H1 (cell line): ENCODE data around the gene TTC28. TPM values are rescaled to one million over a fixed set of nuclear protein-coding genes. Genes with fewer than 3 reads are reported as not detected.

Source experiments
- CTCF ChIA-PET: fragments of 300-600 bp; sonication (Branson Sonifier 250); formaldehyde crosslinking; loops from one replicate; lab custom pipeline; 2021; ENCODE audit not compliant: partially characterized antibody; lab: Charles Lee
- POLR2A ChIA-PET: fragments of 300-600 bp; sonication (Branson Sonifier 250); formaldehyde crosslinking; loops from one replicate; lab custom pipeline; 2021; ENCODE audit warnings: inconsistent platforms; ENCODE audit not compliant: partially characterized antibody; lab: Charles Lee
- DNase-seq, 2 experiments: peaks; one replicate each; pipeline versions ENCODE4 v3.0.0 to v3.0.0-alpha.2; 2010 to 2022; ENCODE audit warnings: low spot score in 2 of 2, low read depth in 1 of 2, mixed read lengths in 1 of 2
- FAIRE-seq: peaks from 2 replicates; lab custom pipeline; 2011; peaks lifted over from hg19 to GRCh38; lab: Jason Lieb, UNC
- H2AFZ ChIP-seq: 2 replicates; pipeline ENCODE4 v1.8.1; 2012; ENCODE audit warnings: low read length, inconsistent platforms
- H2AK5ac ChIP-seq: 2 replicates; pipeline ENCODE4 v1.6.1; 2013; ENCODE audit warnings: low read depth, low read length
- H2BK120ac ChIP-seq: replicated peaks from 2 replicates; pipeline ENCODE3; 2013; ENCODE audit warnings: low read depth, low read length, inconsistent platforms
- H2BK12ac ChIP-seq: 2 replicates; pipeline ENCODE4 v1.6.1; 2013; ENCODE audit warnings: low read depth, low read length
- H2BK15ac ChIP-seq: 2 replicates; pipeline ENCODE4 v1.6.1; 2013; ENCODE audit warnings: low read length
- H2BK20ac ChIP-seq: 2 replicates; pipeline ENCODE4 v1.6.1; 2013; ENCODE audit warnings: low read length
- H2BK5ac ChIP-seq: 2 replicates; pipeline ENCODE4 v1.6.1; 2013; ENCODE audit warnings: low read depth, low read length
- H3K14ac ChIP-seq: 2 replicates; pipeline ENCODE4 v1.6.1; 2013; ENCODE audit warnings: inconsistent platforms; ENCODE audit not compliant: insufficient read length
- H3K18ac ChIP-seq: 2 replicates; pipeline ENCODE4 v1.6.1; 2013; ENCODE audit warnings: low read length; ENCODE audit errors: extremely low read depth
- H3K23ac ChIP-seq: 2 replicates; pipeline ENCODE4 v1.6.1; 2013; ENCODE audit warnings: inconsistent platforms; ENCODE audit not compliant: insufficient read length
- H3K23me2 ChIP-seq: 2 replicates; pipeline ENCODE4 v1.6.1; 2013; ENCODE audit warnings: low read depth, low read length
- H3K27ac ChIP-seq: 2 replicates; pipeline ENCODE4 v1.6.1; 2011; ENCODE audit warnings: low read depth, low read length, inconsistent platforms
- H3K27me3 ChIP-seq, 4 experiments: replicated peaks in 1 of 4; 1 replicate in 1 of 4; 2 replicates in 3 of 4; pipeline versions ENCODE4 v1.6.1 to v1.8.1; 2011 to 2013; ENCODE audit warnings: low read length in 3 of 4, mild to moderate bottlenecking in 3 of 4, inconsistent platforms in 2 of 4, mixed read lengths in 2 of 4, moderate library complexity in 1 of 4; ENCODE audit not compliant: control insufficient read depth in 3 of 4, insufficient read depth in 3 of 4; ENCODE audit errors: extremely low read depth in 1 of 4
- H3K36me3 ChIP-seq, 4 experiments: 2 replicates each; pipeline versions ENCODE4 v1.6.1 to v1.8.1; 2011 to 2013; ENCODE audit warnings: mild to moderate bottlenecking in 4 of 4, low read length in 3 of 4, moderate library complexity in 2 of 4, control low read depth in 1 of 4, inconsistent platforms in 1 of 4; ENCODE audit not compliant: insufficient read depth in 4 of 4, control insufficient read depth in 2 of 4
- H3K4ac ChIP-seq: replicated peaks from 2 replicates; pipeline ENCODE3; 2013; ENCODE audit warnings: low read length, low read depth, mixed read lengths, inconsistent platforms; ENCODE audit not compliant: insufficient read length
- H3K4me1 ChIP-seq, 4 experiments: replicated peaks in 1 of 4; 1 replicate in 1 of 4; 2 replicates in 3 of 4; pipeline versions ENCODE4 v1.6.1 to v1.8.1; 2011 to 2013; ENCODE audit warnings: low read length in 3 of 4, inconsistent platforms in 2 of 4, mixed read lengths in 1 of 4; ENCODE audit not compliant: insufficient read depth in 4 of 4, control insufficient read depth in 3 of 4
- H3K4me2 ChIP-seq, 2 experiments: 2 replicates each; pipeline versions ENCODE4 v1.6.1 to v1.8.1; 2011 to 2013; ENCODE audit warnings: low read depth in 2 of 2, low read length in 2 of 2, control low read depth in 1 of 2, inconsistent platforms in 1 of 2, mild to moderate bottlenecking in 1 of 2; ENCODE audit not compliant: insufficient read depth in 1 of 2
- H3K4me3 ChIP-seq, 4 experiments: fragments of 200-600, 300-600 bp in 1 of 4; sonication (generic), shearing (Covaris generic), sonication (Bioruptor Twin) in 1 of 4; 2 replicates each; pipeline versions ENCODE4 v1.5.1 to v1.8.1; 2011 to 2016; ENCODE audit warnings: low read length in 4 of 4, low read depth in 3 of 4, control low read depth in 2 of 4, inconsistent platforms in 2 of 4, mild to moderate bottlenecking in 2 of 4, mixed read lengths in 1 of 4, moderate library complexity in 1 of 4; ENCODE audit not compliant: insufficient read depth in 2 of 4; ENCODE audit errors: extremely low read depth in 1 of 4
- H3K56ac ChIP-seq: replicated peaks from 2 replicates; pipeline ENCODE3; 2013; ENCODE audit warnings: low read depth, mild to moderate bottlenecking, mixed read lengths, low read length, inconsistent platforms; ENCODE audit not compliant: insufficient read length
- H3K79me1 ChIP-seq: 2 replicates; pipeline ENCODE4 v1.6.1; 2013; ENCODE audit warnings: low read depth, low read length, control low read depth
- H3K79me2 ChIP-seq, 2 experiments: 2 replicates each; pipeline versions ENCODE4 v1.6.1 to v1.8.1; 2012 to 2013; ENCODE audit warnings: low read length in 2 of 2, mild to moderate bottlenecking in 2 of 2, inconsistent platforms in 1 of 2; ENCODE audit not compliant: insufficient read depth in 2 of 2, control insufficient read depth in 1 of 2
- H3K9ac ChIP-seq, 4 experiments: replicated peaks in 1 of 4; 1 replicate in 1 of 4; 2 replicates in 3 of 4; pipeline versions ENCODE4 v1.6.1 to v1.8.1; 2011 to 2013; ENCODE audit warnings: low read depth in 3 of 4, low read length in 3 of 4, control low read depth in 2 of 4, mild to moderate bottlenecking in 2 of 4, moderate library complexity in 2 of 4, inconsistent platforms in 1 of 4; ENCODE audit errors: extremely low read depth in 1 of 4
- H3K9me3 ChIP-seq, 2 experiments: 2 replicates each; pipeline versions ENCODE4 v1.6.1 to v1.8.1; 2012 to 2013; ENCODE audit warnings: mild to moderate bottlenecking in 2 of 2, moderate library complexity in 2 of 2, control low read depth in 1 of 2, inconsistent platforms in 1 of 2, low read depth in 1 of 2, low read length in 1 of 2, mixed read lengths in 1 of 2; ENCODE audit not compliant: insufficient read depth in 2 of 2
- H4K20me1 ChIP-seq, 2 experiments: replicated peaks in 1 of 2; 2 replicates each; pipeline versions ENCODE3 to v1.8.1; 2011 to 2013; ENCODE audit warnings: inconsistent platforms in 2 of 2, low read length in 2 of 2, mild to moderate bottlenecking in 1 of 2; ENCODE audit not compliant: insufficient read depth in 2 of 2, control insufficient read depth in 1 of 2
- H4K5ac ChIP-seq: 2 replicates; pipeline ENCODE4 v1.6.1; 2013; ENCODE audit warnings: low read length, low read depth, mixed read lengths, inconsistent platforms; ENCODE audit not compliant: insufficient read length
- H4K8ac ChIP-seq: 2 replicates; pipeline ENCODE4 v1.8.0; 2013; ENCODE audit warnings: mild to moderate bottlenecking, moderate library complexity, low read length, inconsistent platforms; ENCODE audit not compliant: insufficient read depth; ENCODE audit errors: extremely low read depth
- H4K91ac ChIP-seq: replicated peaks from 2 replicates; pipeline ENCODE3; 2013; ENCODE audit warnings: low read length, mixed read lengths, inconsistent platforms; ENCODE audit not compliant: insufficient read length
- ATF3 ChIP-seq: IDR thresholded peaks from 2 replicates; pipeline ENCODE4 v1.6.1; 2011; ENCODE audit warnings: low read depth, mild to moderate bottlenecking, low read length; ENCODE audit not compliant: insufficient read depth
- BACH1 ChIP-seq: IDR thresholded peaks from 2 replicates; pipeline ENCODE4 v1.6.1; 2012; ENCODE audit warnings: low read length, improper control_type of control experiment
- BCL11A ChIP-seq, 2 experiments: IDR thresholded peaks; one replicate each; pipeline ENCODE4 v1.6.1; 2011; ENCODE audit warnings: low read depth in 2 of 2, low read length in 2 of 2, mild to moderate bottlenecking in 2 of 2
- BRCA1 ChIP-seq: IDR thresholded peaks from 2 replicates; pipeline ENCODE4 v1.6.1; 2012; ENCODE audit warnings: low read depth, low read length, improper control_type of control experiment
- CHD2 ChIP-seq: IDR thresholded peaks from 2 replicates; pipeline ENCODE4 v1.6.1; 2012; ENCODE audit warnings: low read length, improper control_type of control experiment
- EGR1 ChIP-seq: IDR thresholded peaks from 2 replicates; pipeline ENCODE4 v1.6.1; 2011; ENCODE audit warnings: low read depth, low read length, borderline replicate concordance
- EZH2 ChIP-seq: fragments of 200-600 bp; sonication (generic); IDR thresholded peaks from 2 replicates; pipeline ENCODE4 v1.7.1; 2012; ENCODE audit warnings: low read depth, mild to moderate bottlenecking, moderate library complexity, low read length, inconsistent platforms; ENCODE audit not compliant: severe bottlenecking
- HDAC2 ChIP-seq, 2 experiments: fragments of 300-600 bp in 1 of 2; sonication (generic) in 1 of 2; IDR thresholded peaks; 2 replicates each; pipeline ENCODE4 v1.6.1; 2011 to 2012; ENCODE audit warnings: low read depth in 2 of 2, low read length in 2 of 2, mild to moderate bottlenecking in 2 of 2, moderate library complexity in 2 of 2, borderline replicate concordance in 1 of 2, inconsistent platforms in 1 of 2
- KDM5A ChIP-seq: fragments of 200-600 bp; IDR thresholded peaks from 2 replicates; pipeline ENCODE4 v1.7.1; 2012; ENCODE audit warnings: mild to moderate bottlenecking, low read length, inconsistent platforms, mixed read lengths
- POLR2AphosphoS5 ChIP-seq: IDR thresholded peaks from 2 replicates; pipeline ENCODE4 v1.6.1; 2011; ENCODE audit warnings: low read depth, low read length
- RFX5 ChIP-seq: IDR thresholded peaks from 2 replicates; pipeline ENCODE4 v1.6.1; 2011; ENCODE audit warnings: low read depth, low read length, improper control_type of control experiment, borderline replicate concordance
- SIRT6 ChIP-seq: IDR thresholded peaks from one replicate; pipeline ENCODE4 v1.7.1; 2012; ENCODE audit warnings: low read length, inconsistent platforms
- SUZ12 ChIP-seq: fragments of 200-600 bp; sonication (generic); IDR thresholded peaks from 2 replicates; pipeline ENCODE4 v1.6.1; 2012; ENCODE audit warnings: mild to moderate bottlenecking, inconsistent platforms, low read length, moderate library complexity, mixed read lengths
- YY1 ChIP-seq: IDR thresholded peaks from 2 replicates; pipeline ENCODE4 v1.6.1; 2011; ENCODE audit warnings: low read depth, mild to moderate bottlenecking, low read length
- ZNF274 ChIP-seq: IDR thresholded peaks from 2 replicates; pipeline ENCODE4 v1.7.0; 2012; ENCODE audit warnings: low read length, borderline replicate concordance; ENCODE audit errors: extremely low read depth
- WGBS, 2 experiments: shearing (Covaris generic) in 1 of 2; methylation state at CpG; one replicate each; pipeline versions ENCODE4 v1.1.6 to v1.1.7; 2013 to 2015; ENCODE audit warnings: low lambda C conversion rate in 2 of 2, mixed read lengths in 2 of 2, inconsistent platforms in 1 of 2, low coverage in 1 of 2, missing lambda C conversion rate in 1 of 2; ENCODE audit not compliant: insufficient replicate concordance in 2 of 2, insufficient coverage in 1 of 2, insufficient read length in 1 of 2; ENCODE audit errors: extremely low coverage in 1 of 2, missing lambda C conversion rate in 1 of 2; 5-methylcytosine and 5-hydroxymethylcytosine counted together
- polyA plus RNA-seq, 7 experiments: library from polyadenylated mRNA; depleted of rRNA in 3 of 7; stranded (reverse) in 5 of 7; unstranded in 2 of 7; fragments of >200 nt in 5 of 7; fragments of 200-250 nt in 2 of 7; gene quantifications; 1 replicate in 5 of 7; 2 replicates in 1 of 7; 4 replicates in 1 of 7; pipeline versions ENCODE4 v1.2.1 to v1.2.3, GENCODE V29; 2011 to 2013; ENCODE audit warnings: missing spikeins in 2 of 7, mixed read lengths in 2 of 7
- total RNA-seq: library from RNA; stranded (reverse); fragmentation: NEBNext Ultra II Directional; extraction: Animal tissue kit (Norgen Biotek cat#: 25700); gene quantifications from 2 replicates; pipeline ENCODE4 v1.2.1, GENCODE V29; 2021

The TTC28 gene
- total and polyA plus RNA-seq, 2 of the 8 experiments (the other 6 are each of a cell fraction or from before 2014, with no cell fraction given), result 2.6 to 12.6 TPM

DNA sequence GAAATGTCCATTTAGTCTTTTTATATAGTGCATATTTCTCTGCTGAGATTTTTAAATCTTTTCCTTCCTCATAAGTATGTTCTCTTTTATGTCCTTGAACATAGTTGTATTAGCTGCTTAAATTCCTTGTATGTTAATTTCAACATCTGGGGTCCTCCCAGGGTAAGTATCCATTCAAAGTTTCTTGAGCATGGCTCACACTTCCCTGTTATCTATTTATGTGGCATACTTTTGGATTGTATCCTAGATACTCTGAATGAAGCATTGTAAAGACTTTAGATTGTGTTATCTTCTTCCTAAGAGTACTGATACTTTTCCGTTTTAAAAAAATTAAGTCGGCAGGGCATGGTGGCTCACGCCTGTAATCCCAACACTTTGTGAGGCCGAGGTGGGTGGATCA lies 732.2 kb downstream of the TTC28 start:
- Histone ChIP-seq H3K27me3 (no peaks in the 10 kb centered on the region), H3K79me2 (no peaks in the 10 kb centered on the region), H2BK120ac (no peak overlapping the region), H2BK15ac (no peak overlapping the region), H2BK20ac (no peak overlapping the region), H3K79me1 (no peaks in the 10 kb centered on the region), H4K20me1 (no peaks in the 10 kb centered on the region), H3K23me2 (no peaks in the 10 kb centered on the region; the same call in 1 of the 2 replicates), H3K9me3 (no peaks in the 10 kb centered on the region), H3K4me3 (no peak overlapping the region), H3K56ac (no peak overlapping the region), H3K27ac (no peak overlapping the region), H4K5ac (no peak overlapping the region), H2AFZ (no peak overlapping the region), H2BK5ac (no peak overlapping the region), H2AK5ac (no peak overlapping the region), H3K23ac (no peak overlapping the region), H4K8ac (no peak overlapping the region), H3K4me2 (no peak overlapping the region), H3K36me3 (no peaks in the 10 kb centered on the region), H3K18ac (no peak overlapping the region), H3K9ac (no peak overlapping the region), H4K91ac (no peak overlapping the region), H3K14ac (no peak overlapping the region), H2BK12ac (no peak overlapping the region), H3K4me1 (no peaks in the 10 kb centered on the region), H3K4ac (no peak overlapping the region)
- DNase-seq (no peak), FAIRE-seq (no peak)
- ChIA-PET POLR2A (no interaction called here), CTCF (no interaction called here)
- WGBS, 2 experiments, result 95% methylated on average over 4 of the region's 4 CpGs; no CpG with 5 or more reads in 1 of the 2 experiments
- TF ChIP-seq YY1 (no peak), HDAC2 (IDR thresholded peaks at IDR 0.05; ENCODE audit: borderline replicate concordance in 1 of 2, low read depth in 2 of 2, low read length in 2 of 2) (no peak), EZH2 (no peak), ZNF274 (no peak), EGR1 (no peak), POLR2AphosphoS5 (no peak), BCL11A (IDR thresholded peaks at IDR 0.05; ENCODE audit: low read depth in 2 of 2, low read length in 2 of 2) (no peak), CHD2 (no peak), BRCA1 (no peak), ATF3 (no peak), RFX5 (no peak), KDM5A (no peak), SIRT6 (no peak), SUZ12 (no peak), BACH1 (no peak)
